ENCODE measurements around the gene ZNF276. TPM values are rescaled to one million over a fixed set of nuclear protein-coding genes. Genes with fewer than 3 reads are reported as not detected.
A peak's percentile ranks its signal among the peaks of the same experiment; 100 is the strongest.
"Not testable (repeated sequence)": the region's sequence is repeated elsewhere in the genome, so short reads cannot be mapped to it uniquely, and the experiment has no call there.

Gene ZNF276, protein sequence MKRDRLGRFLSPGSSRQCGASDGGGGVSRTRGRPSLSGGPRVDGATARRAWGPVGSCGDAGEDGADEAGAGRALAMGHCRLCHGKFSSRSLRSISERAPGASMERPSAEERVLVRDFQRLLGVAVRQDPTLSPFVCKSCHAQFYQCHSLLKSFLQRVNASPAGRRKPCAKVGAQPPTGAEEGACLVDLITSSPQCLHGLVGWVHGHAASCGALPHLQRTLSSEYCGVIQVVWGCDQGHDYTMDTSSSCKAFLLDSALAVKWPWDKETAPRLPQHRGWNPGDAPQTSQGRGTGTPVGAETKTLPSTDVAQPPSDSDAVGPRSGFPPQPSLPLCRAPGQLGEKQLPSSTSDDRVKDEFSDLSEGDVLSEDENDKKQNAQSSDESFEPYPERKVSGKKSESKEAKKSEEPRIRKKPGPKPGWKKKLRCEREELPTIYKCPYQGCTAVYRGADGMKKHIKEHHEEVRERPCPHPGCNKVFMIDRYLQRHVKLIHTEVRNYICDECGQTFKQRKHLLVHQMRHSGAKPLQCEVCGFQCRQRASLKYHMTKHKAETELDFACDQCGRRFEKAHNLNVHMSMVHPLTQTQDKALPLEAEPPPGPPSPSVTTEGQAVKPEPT
- 16.8 TPM for polyA plus RNA-seq (2013, experiment 1 of 4)
- 18.0 TPM for polyA plus RNA-seq (2013, experiment 2 of 4)
- 13.5 TPM for polyA plus RNA-seq (2013, experiment 3 of 4)
- polyA plus RNA-seq (2013, experiment 4 of 4) = 14.8 TPM

- WGBS, 2 experiments = 0% methylated on average over 103 of the region's 103 CpGs
- H3K4me3 ChIP-seq (ENCODE audit: insufficient read depth, low read depth, low read length) = peak within 1 kb of the TSS; percentile 89
These were observed at the start of gene ZNF276, which contains the start of gene VPS9D1 for GRCh38 chr16:89720813-89721545. Gene ZNF276 (plus strand): TSS chr16:89721537. CDS start chr16:89721641, 104 bp downstream. Gene VPS9D1 (minus strand): TSS chr16:89720898. CDS start chr16:89720861, 37 bp downstream.

DNA sequence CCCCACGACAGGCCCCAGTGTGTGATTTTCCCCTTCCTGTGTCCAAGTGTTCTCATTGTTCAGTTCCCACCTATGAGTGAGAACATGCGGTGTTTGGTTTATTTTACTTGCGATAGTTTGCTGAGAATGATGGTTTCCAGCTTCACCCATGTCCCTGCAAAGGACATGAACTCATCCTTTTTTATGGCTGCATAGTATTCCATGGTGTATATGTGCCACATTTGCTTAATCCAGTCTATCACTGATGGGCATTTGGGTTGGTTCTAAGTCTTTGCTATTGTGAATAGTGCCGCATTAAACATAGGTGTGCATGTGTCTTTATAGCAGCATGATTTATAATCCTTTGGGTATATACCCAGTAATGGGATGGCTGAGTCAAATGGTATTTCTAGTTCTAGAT, 49.8 kb upstream of the ZNF276 start:
- not testable (repeated sequence) for H3K4me3 ChIP-seq (ENCODE audit: insufficient read depth, low read depth, low read length); H3K36me3 ChIP-seq (ENCODE audit: control insufficient read depth, insufficient read depth, low read length); H3K27me3 ChIP-seq (ENCODE audit: control insufficient read depth, insufficient read depth, low read length, poor library complexity, severe bottlenecking); H3K4me1 ChIP-seq (ENCODE audit: control insufficient read depth, insufficient read depth, low read length); H3K27ac ChIP-seq (ENCODE audit: insufficient read depth, low read depth, low read length, poor library complexity, severe bottlenecking); H3K9me3 ChIP-seq (ENCODE audit: control insufficient read depth, low read length)
- WGBS, 2 experiments = 92 to 96% methylated on average over 4 of the region's 4 CpGs

More at GRCh38 chr16:89720813-89721545, at the start of gene ZNF276, which contains the start of gene VPS9D1:
- peaks cover 15% of the 10 kb centered on the region for H3K36me3 ChIP-seq (ENCODE audit: control insufficient read depth, insufficient read depth, low read length)
- peaks cover 17% of the 10 kb centered on the region for H3K4me1 ChIP-seq (ENCODE audit: control insufficient read depth, insufficient read depth, low read length)
- H3K27ac ChIP-seq (ENCODE audit: insufficient read depth, low read depth, low read length, poor library complexity, severe bottlenecking) = peak within 1 kb of the TSS; percentile 63
- H3K27me3 ChIP-seq (ENCODE audit: control insufficient read depth, insufficient read depth, low read length, poor library complexity, severe bottlenecking) = peaks cover 35% of the 10 kb centered on the region
- no peaks in the 10 kb centered on the region for H3K9me3 ChIP-seq (ENCODE audit: control insufficient read depth, low read length)

GRCh38 chr16:89672177-89672941, 49.0 kb upstream of the ZNF276 start:
- Histone ChIP-seq H3K4me3 (ENCODE audit: insufficient read depth, low read depth, low read length) (no peak overlapping the region), H3K4me1 (ENCODE audit: control insufficient read depth, insufficient read depth, low read length) (no peaks in the 10 kb centered on the region), H3K9me3 (ENCODE audit: control insufficient read depth, low read length) (no peaks in the 10 kb centered on the region), H3K27me3 (ENCODE audit: control insufficient read depth, insufficient read depth, low read length, poor library complexity, severe bottlenecking) (no peaks in the 10 kb centered on the region), H3K27ac (ENCODE audit: insufficient read depth, low read depth, low read length, poor library complexity, severe bottlenecking) (no peak overlapping the region), H3K36me3 (ENCODE audit: control insufficient read depth, insufficient read depth, low read length) (peaks cover 7% of the 10 kb centered on the region)
- 93 to 94% methylated on average over 16 of the region's 16 CpGs for WGBS, 2 experiments

GRCh38 chr16:89678258-89678657, 43.1 kb upstream of the ZNF276 start:
- Histone ChIP-seq H3K27me3 (ENCODE audit: control insufficient read depth, insufficient read depth, low read length, poor library complexity, severe bottlenecking) (no peaks in the 10 kb centered on the region), H3K27ac (ENCODE audit: insufficient read depth, low read depth, low read length, poor library complexity, severe bottlenecking) (no peak overlapping the region), H3K36me3 (ENCODE audit: control insufficient read depth, insufficient read depth, low read length) (peaks cover 10% of the 10 kb centered on the region), H3K9me3 (ENCODE audit: control insufficient read depth, low read length) (no peaks in the 10 kb centered on the region), H3K4me3 (ENCODE audit: insufficient read depth, low read depth, low read length) (no peak overlapping the region), H3K4me1 (ENCODE audit: control insufficient read depth, insufficient read depth, low read length) (no peaks in the 10 kb centered on the region)
- 93 to 98% methylated on average over 2 of the region's 2 CpGs for WGBS, 2 experiments

DNA sequence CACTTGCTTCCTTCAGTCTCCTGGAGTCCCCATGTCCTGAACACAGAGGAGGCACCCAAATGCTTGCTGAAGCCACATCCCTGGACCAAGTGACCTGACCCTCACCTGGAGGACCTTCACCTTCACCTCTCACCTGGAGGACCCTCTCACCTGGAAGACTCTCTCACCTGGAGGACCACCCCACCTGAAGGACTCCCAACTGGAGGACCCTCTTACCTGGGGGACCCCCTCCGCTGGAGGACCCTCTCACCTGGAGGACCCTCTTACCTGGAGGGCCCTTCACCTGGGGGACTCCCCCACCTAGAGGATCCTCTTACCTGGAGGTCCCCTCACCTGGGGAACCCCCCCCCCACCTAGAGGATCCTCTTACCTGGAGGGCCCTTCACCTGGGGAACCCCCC, 35.4 kb upstream of the ZNF276 start:
- H3K9me3 ChIP-seq (ENCODE audit: control insufficient read depth, low read length) = no peaks in the 10 kb centered on the region
- 97 to 100% methylated on average over 1 of the region's 1 CpG for WGBS, 2 experiments
- no peak overlapping the region for H3K4me3 ChIP-seq (ENCODE audit: insufficient read depth, low read depth, low read length)
- H3K36me3 ChIP-seq (ENCODE audit: control insufficient read depth, insufficient read depth, low read length) = peaks cover 27% of the 10 kb centered on the region
- no peak overlapping the region for H3K27ac ChIP-seq (ENCODE audit: insufficient read depth, low read depth, low read length, poor library complexity, severe bottlenecking)
- peaks cover 7% of the 10 kb centered on the region for H3K4me1 ChIP-seq (ENCODE audit: control insufficient read depth, insufficient read depth, low read length)
- H3K27me3 ChIP-seq (ENCODE audit: control insufficient read depth, insufficient read depth, low read length, poor library complexity, severe bottlenecking) = no peaks in the 10 kb centered on the region

DNA sequence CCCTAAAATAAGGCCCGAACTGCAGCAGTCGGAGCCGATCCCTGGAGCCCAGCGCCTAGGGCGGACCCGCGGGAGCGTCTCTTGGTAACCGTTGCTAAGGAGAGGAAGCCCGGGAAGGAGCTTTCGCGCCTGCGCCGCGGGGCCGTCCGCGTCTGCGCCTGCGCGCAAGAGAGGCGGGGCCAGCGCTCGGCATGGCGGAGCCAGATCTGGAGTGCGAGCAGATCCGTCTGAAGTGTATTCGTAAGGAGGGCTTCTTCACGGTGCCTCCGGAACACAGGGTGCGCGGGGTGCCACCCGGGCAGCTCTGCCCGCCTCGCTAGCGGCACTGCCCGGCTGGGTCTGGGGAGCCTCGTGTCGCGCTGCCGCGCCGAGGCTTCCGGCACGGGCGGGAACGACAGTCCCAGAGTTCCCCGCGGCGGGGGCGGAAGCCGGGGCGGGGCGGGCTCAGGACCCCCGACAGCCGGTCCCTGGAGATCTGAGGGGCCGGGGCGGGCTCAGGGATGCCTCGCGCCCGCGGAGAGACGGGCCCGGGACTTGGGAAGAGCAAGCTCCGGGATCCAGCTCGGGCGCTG, 34.7 kb upstream of the ZNF276 start, which contains the start of gene CDK10:
Gene CDK10 (plus strand): TSS at position 170 of the 572 bp plus-strand sequence. CDS start 22 bp downstream, at position 192.
- WGBS, 2 experiments = 1% methylated on average over 67 of the region's 67 CpGs
- Histone ChIP-seq H3K9me3 (ENCODE audit: control insufficient read depth, low read length) (no peaks in the 10 kb centered on the region), H3K27me3 (ENCODE audit: control insufficient read depth, insufficient read depth, low read length, poor library complexity, severe bottlenecking) (no peaks in the 10 kb centered on the region), H3K4me3 (ENCODE audit: insufficient read depth, low read depth, low read length) (peak within 1 kb of the TSS; percentile 95), H3K4me1 (ENCODE audit: control insufficient read depth, insufficient read depth, low read length) (peaks cover 7% of the 10 kb centered on the region), H3K36me3 (ENCODE audit: control insufficient read depth, insufficient read depth, low read length) (peaks cover 29% of the 10 kb centered on the region), H3K27ac (ENCODE audit: insufficient read depth, low read depth, low read length, poor library complexity, severe bottlenecking) (peak within 1 kb of the TSS; percentile 63)

DNA sequence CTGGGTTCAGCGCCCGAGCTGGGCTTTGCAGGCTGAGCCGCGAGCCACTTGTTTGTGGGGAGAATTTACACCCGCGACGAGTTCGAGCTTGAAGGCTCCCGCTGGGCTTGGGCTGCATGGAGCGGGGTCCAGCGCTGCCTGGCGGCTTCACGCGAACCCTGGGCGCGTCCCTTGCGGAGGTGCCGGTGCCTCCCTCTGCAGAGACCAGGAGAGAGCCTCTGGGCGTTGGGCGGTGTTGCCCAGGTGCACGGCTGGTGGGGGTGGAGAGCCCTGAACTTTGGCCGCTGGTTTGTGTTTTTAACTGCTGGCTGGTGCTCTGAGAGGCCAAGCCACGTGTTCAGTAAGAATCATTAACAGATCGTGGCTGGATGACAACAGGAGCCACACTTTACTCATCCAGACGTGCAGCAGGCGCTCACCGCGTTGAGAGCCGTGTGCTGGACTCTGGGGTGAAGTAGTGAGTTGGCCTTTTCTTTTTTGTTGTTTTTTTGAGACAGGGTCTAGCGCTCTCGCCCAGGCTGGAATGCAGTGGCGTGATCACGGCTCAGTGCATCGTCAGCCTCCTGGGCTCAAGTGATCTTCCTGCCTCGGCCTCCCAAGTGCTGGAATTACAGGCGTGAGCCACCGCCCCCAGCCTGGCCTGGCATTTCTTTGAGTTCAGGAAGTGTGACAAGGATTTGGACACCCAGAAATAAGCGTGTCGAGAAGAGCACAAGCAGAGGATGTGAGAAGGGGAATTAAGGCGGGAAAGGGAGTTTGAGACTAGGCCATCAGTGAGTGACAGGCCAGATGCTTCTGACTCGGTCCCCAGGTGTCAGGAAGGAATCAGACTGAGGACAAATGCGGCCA, 34.0 kb upstream of the ZNF276 start:
- peak overlapping the region; percentile 95 for H3K4me3 ChIP-seq (ENCODE audit: insufficient read depth, low read depth, low read length)
- peaks cover 31% of the 10 kb centered on the region for H3K36me3 ChIP-seq (ENCODE audit: control insufficient read depth, insufficient read depth, low read length)
- no peaks in the 10 kb centered on the region for H3K9me3 ChIP-seq (ENCODE audit: control insufficient read depth, low read length)
- H3K4me1 ChIP-seq (ENCODE audit: control insufficient read depth, insufficient read depth, low read length) = peaks cover 7% of the 10 kb centered on the region
- 27% methylated on average over 42 of the region's 42 CpGs for WGBS, 2 experiments
- peak overlapping the region; percentile 63 for H3K27ac ChIP-seq (ENCODE audit: insufficient read depth, low read depth, low read length, poor library complexity, severe bottlenecking)
- no peaks in the 10 kb centered on the region for H3K27me3 ChIP-seq (ENCODE audit: control insufficient read depth, insufficient read depth, low read length, poor library complexity, severe bottlenecking)

GRCh38 chr16:89688395-89688794, 32.9 kb upstream of the ZNF276 start:
- H3K27me3 ChIP-seq (ENCODE audit: control insufficient read depth, insufficient read depth, low read length, poor library complexity, severe bottlenecking) = no peaks in the 10 kb centered on the region
- peaks cover 7% of the 10 kb centered on the region for H3K4me1 ChIP-seq (ENCODE audit: control insufficient read depth, insufficient read depth, low read length)
- no peak overlapping the region for H3K27ac ChIP-seq (ENCODE audit: insufficient read depth, low read depth, low read length, poor library complexity, severe bottlenecking)
- no peaks in the 10 kb centered on the region for H3K9me3 ChIP-seq (ENCODE audit: control insufficient read depth, low read length)
- no peak overlapping the region for H3K4me3 ChIP-seq (ENCODE audit: insufficient read depth, low read depth, low read length)
- H3K36me3 ChIP-seq (ENCODE audit: control insufficient read depth, insufficient read depth, low read length) = peaks cover 34% of the 10 kb centered on the region
- WGBS, 2 experiments = 94 to 96% methylated on average over 5 of the region's 5 CpGs

Data from ectodermal cell (in vitro differentiated cells).